Vagina (tissue), 2 donors: Measurements from ENCODE around the gene ARMCX2.

Experiments
- CTCF ChIP-seq, 3 experiments: fragments of 450-650 bp in 2 of 3; fragments of 200-600 bp in 1 of 3; sonication (generic) in 1 of 3; IDR thresholded peaks; one replicate each; pipeline ENCODE4 v1.5.1; 2017 to 2019; ENCODE audit warnings: antibody characterized with exemption in 3 of 3, mild to moderate bottlenecking in 2 of 3, moderate library complexity in 2 of 3
- POLR2A ChIP-seq, 2 donors: fragments of 450-650 bp; IDR thresholded peaks; one replicate each; pipeline ENCODE4 v1.6.1; 2017; ENCODE audit warnings: antibody characterized with exemption in 2 of 2, mild to moderate bottlenecking in 2 of 2, moderate library complexity in 2 of 2

GRCh38 chrX:101682723-101683122, 23.1 kb upstream of the ARMCX2 start:
- TF ChIP-seq POLR2A (IDR thresholded peaks at IDR 0.05) (no peak), CTCF (IDR thresholded peaks at IDR 0.05) (no peak)
